GM19239 (cell line): ENCODE measurements around the gene ADAMTS8.

ENCODE experiments used
- DNase-seq: peaks from one replicate; pipeline ENCODE4 v3.0.0; 2011; ENCODE audit warnings: low spot score; ENCODE audit not compliant: insufficient read length
- FAIRE-seq: peaks from 2 replicates; lab custom pipeline; 2011; peaks lifted over from hg19 to GRCh38; lab: Jason Lieb, UNC

Gene ADAMTS8

DNA sequence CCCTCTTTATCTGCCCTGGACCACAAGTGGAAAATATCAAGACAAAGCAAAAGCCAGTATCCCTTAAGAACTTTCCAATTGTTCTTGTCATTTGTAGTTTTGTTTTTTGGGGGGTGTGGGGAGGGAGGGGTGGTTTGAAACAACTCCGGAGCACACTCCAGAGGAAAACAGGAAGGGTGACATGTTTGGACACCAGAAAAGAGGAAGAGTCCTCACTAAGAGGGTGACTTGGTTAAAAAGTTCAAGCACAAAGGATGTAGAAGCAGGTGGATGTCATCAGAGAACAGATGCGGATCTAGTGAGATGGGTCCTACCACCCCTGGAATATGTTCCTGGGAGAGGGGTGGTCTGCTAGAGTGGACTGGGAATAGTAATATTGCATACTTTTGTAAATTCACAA lies 25.8 kb downstream of the ADAMTS8 start:
- no peak for DNase-seq
- FAIRE-seq = no peak

DNA sequence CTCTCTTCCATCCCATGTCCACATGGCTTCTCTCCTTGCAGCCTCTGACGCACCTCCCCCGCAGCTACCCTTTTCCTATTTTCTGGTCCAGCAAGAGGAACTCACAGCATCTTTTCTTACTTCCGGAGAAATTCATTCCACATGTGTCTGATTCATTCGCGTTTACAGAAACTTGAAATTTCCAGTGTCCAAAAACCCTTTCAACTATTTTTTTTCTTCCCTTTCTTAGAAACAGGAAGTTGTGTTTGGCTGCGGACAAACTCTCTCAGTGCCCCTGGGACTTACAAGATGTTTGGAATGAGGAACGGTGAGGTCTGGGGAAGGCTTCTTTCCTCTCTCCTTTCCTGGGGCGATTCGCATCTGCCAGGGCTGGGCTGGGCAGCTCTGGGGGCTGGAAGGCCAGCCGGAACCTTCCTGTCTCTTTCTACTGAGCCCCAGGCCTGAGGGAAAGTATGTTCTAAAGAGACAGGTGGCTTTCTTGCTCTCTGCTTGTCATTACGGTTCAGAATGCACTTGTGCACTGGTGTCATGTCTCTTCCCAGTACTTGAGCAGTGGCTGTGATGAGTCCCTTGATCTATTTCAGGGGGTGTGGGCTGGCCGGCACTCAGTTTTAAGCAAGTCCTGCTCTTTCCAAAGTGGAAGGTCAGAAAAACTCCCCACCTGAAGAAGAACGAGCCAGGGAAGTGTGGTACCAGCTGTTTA lies 27.5 kb downstream of the ADAMTS8 start:
- FAIRE-seq (no peak), DNase-seq (no peak)

DNA sequence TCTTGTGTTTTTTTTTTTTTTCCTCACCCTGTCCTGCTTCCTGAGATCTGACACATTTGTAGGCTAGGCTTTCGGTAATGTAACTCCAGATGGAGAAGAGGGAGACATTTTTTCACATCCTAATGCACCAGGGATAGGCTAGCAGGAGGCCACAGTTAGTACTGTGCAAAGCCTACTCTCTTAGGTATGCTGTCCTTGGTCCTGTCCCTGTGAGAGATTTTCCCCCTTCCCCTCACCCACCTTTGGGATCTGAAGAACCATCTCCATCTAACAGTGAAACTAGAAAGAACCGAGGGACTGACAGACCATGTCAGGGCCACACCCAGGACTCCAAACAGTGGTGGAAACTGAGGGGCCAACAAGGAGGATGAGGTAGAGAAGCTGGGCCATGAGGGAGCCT lies 29.2 kb downstream of the ADAMTS8 start:
- FAIRE-seq (no peak), DNase-seq (no peak)

DNA sequence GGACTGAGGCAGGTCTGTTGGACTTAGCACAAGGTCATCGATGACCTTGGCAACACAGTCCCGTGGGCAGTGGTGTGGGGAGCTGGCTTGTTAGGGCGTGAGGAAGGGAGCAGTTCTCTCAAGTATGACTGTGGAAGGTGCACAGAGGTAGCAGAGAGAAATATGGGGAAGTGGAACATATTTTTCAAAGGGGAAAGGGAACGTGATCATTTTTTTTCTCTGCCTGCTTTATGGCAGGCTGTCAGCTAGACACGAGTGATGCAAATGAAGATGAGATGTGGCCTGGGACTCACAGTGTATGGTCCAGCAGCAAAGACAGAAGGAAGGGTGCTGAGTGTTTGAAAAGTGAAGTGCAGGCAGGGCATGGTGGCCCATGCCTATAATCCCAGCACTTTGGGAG lies 30.6 kb downstream of the ADAMTS8 start:
- FAIRE-seq (no peak), DNase-seq (no peak)

DNA sequence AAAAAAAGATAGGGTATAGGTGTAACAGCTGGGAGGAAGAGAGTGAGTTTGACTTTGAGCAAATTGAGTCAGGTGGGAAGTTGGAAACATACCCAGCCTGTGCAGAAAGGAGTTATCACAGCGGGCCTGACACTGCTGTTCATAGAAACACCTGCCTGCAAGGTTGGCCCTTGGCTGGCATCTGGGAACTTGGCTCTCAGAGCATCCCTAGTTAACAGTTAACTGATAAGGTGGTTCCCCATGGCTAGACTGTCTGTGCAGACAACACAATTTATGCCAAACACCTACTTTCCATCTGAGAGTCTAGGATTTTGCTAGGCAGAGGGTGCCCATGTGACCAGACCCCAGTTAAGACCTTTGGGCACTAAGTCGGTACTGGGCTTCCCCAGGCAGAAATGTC lies 31.4 kb downstream of the ADAMTS8 start:
- no peak for FAIRE-seq
- no peak for DNase-seq

DNA sequence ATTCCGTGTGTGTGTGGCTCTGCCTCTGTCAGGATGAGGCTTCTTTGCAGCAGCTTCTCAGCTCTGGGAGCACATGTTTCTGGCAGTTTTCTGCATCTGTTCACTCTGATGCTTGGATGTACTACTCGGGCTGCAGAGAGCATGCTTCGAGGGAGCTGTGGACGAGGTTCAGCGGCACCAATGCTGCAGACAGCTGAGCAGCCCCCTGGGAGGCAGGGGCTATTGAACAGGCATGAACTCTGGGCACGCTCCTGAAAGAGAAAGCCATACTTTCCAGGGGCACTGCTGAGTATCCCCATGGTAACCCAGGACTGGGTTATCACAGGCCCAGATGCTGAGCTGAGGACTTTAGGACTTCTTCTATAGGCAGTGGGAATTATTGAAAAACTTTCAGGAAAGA lies 33.8 kb downstream of the ADAMTS8 start:
- DNase-seq = no peak
- FAIRE-seq = no peak

DNA sequence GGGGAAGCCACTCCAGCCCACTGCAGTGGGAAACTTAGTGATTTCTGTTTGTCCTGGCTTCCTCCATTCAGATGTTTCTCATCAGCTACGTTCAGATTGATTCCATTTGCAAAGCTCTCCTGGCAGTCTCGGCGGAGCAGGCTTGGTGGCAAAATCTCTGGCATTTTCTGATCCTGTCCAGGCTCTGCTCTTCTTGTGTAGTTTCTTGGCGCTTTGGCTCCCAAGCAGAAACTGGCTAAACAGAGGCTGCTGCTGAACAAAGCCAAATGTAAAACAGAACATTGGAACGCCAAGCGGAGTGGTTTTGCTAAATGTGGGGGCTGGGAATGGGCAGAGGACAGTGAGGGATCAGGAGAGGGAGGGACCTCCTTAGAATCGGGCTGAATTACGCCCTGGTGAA lies 36.7 kb downstream of the ADAMTS8 start:
- no peak for DNase-seq
- FAIRE-seq = no peak

DNA sequence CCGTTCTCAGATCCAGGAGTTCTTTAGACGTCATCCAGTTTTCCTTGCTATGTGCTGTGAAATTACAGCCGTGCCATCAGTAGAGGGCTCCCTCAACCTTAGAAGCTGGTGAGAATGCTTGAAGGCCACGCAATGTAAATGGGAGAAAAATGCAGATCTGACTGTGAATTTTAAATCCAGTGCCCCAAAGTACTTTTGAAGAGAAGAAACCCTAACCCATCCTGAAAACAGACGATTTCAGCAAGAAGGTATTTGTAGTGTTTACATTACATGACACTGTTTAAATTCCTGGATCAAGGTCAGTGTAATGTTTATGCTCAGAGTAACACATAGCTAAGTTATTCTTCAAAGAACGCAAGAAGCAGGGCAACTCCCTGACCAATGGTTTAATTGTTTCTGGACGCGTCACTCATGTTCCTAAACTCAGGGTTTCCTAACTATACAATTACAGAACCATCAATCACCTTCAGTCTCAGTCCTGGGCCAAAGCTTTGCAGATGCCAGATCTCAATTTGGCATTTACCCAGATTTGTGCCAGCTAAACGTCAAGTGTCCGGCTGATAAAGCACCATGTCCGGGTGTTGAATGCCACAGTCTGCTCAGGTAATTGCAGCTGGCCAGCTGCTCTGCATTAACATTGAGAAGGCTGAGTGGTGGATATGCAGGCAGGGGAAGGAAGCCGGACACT lies 38.2 kb downstream of the ADAMTS8 start:
- FAIRE-seq (no peak), DNase-seq (no peak)

DNA sequence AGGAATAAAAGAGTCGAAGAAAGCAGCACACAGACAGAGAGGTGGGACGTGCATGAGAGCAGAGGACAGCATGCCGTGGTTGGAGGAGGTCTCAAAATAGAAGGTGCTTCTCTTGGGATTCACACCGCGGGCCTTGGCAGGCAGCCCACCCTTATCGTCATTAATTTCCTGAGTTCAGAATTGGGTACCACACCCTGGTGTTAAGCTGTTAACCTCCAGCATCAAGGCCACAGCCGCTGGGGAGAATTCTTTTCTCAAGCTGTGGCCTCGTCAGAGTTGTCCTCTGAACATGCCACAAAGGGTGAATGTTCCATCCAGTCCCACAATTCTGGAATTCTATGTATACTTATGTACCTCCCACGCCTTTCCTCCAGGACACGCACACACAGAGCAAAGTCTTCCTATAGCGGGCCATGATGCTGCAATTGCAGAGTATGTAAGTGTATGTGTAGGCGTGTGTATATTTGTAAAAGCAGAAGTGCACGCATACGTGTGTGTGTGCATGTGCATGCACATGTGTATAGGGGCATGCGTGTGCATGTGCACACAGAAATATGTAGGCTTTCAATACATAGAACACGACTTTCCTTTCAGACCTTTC lies 39.0 kb downstream of the ADAMTS8 start:
- DNase-seq (no peak), FAIRE-seq (no peak)

DNA sequence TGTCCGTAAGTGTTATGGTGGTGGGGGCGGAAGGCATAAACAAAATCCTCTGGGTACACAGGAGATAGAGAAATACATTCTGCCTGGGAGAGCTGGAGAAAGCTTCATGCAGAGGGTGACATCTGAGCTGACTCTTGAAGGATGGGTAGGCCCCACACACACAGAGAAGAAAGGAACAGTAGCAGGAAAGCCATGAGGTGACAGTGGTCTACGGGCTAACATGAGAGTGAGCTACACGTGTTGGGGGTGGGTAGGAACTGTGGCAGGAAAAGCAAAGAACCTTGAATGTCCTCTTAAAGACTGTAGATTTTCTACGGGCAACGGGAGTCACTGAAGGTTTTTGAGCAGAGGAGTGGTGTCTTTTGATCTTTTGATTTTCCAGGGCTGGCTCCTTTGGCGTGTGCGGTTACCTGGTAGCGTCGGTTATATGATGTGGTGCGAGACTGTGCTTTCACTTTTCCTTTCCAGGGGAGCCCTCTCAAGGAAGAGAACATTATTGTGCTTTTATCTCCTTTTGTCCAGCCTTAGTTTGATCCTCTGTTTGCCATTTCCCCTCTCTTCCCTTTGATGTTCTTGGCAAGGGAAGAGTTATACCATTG lies 39.7 kb downstream of the ADAMTS8 start:
- FAIRE-seq = no peak
- no peak for DNase-seq

DNA sequence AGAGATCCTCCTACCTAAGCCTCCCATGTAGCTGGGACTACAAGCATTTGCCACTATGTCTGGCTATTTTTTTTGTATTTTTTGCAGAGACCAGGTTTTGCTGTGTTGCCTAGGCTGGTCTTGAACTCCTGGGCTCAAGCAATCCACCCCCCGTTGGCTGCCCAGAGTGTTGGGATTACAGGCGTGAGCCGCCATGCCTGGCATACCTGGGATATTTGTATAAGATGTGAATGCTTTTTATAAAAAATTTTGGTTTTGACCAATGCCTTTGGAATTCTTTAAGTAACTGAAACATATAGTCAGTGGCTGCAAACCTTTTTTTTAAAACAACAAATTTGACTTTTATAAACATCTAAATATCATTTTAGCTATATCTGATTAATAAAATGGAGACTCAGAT lies 42.4 kb downstream of the ADAMTS8 start:
- DNase-seq = no peak
- no peak for FAIRE-seq

DNA sequence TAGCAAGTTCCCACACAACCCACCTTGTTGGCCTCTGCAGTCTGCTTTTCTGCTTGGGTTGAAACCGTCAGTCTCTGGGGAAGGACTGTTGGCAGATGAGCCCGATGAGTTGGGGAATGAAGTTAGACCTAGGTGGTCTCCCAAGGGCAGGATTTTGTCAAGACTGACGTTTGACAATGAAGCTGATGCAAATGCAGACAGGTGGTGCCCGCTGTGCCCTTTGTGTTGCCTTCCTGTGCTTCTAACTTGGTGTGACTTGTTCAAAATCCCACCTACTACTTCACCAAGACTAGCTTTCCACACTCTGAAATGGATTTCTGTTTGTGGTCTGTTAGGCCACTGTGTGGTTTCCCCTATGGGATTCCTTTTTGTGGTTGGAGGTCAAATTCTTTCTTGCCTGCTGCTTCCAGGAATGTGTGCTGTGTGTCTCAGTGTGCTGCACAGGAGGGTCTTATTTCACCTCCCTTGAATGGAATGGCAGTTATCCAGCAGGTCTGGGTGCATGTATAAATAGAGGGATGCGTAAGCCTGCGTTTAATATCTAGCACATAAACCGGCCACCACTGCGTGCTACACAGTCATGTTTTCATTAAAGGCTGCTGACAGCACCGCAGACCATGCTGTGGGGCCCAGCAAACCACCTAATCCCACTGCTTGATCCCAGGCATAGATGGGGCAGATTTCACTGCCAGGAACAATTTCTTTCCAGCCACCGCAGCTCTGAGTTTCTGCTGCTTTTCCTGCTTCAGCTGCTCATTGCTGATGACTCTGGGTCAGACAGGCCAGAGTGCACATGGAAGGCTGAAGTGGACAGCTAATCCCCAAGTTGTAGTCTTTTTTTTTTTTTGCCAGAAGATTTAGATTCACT lies 44.8 kb downstream of the ADAMTS8 start:
- FAIRE-seq (no peak), DNase-seq (no peak)

DNA sequence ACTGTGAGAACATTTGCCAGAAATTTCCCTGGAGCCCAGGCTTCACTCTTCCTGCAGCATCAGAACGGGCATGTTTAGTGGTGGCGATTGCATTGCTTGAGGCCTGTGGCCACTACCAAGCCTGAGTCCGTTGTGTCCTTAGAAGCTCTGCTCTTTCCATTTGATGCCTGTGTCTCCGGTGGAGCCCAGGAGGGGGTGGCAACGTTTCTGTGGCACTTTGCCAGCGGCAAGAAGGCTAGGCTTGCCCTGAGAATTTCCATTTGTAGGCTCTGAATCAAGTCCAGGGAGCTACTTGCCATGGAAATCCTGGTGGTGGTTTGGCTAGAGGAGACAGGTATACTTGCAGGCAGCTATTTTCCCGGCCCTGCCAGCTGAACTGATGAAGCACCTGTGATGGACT lies 47.1 kb downstream of the ADAMTS8 start:
- DNase-seq (no peak), FAIRE-seq (no peak)

DNA sequence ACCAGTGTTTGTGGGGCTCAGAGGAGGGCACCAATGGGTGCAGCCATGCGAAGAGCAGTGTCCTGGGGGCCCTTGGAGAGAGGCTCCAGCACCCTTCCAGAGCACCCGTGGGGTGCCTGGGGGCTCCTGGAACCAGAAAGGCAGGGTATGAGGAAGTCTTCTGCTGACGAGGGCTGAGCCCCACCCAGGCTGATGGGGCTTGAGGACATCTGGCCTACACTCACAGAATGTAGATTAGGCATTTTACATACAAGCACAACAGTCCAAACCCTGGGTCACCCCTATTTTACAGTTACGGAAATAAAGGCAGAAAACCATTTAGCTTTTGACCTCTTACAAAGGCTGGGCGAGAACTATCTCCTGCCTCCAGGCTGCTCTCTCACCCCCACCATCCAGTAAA lies 47.6 kb downstream of the ADAMTS8 start:
- no peak for DNase-seq
- no peak for FAIRE-seq

DNA sequence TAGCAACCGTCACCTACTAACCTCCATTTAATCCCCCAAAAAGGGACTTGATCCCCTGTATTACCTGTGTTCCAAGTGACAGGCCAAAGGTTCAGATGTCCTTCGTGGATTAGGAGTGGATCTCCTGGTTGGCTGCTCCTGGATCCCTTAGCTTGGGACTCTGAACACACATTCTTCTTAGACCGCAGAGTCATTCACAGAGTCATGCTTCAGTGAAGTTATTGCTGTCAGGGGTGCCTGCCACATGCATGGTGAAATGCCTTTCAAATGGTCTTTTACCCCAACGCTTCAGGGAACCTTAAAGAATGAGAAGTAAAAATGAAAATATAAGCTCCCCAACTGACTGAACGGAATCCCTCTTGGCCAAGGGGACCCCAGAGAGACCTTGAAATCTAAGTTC lies 49.1 kb downstream of the ADAMTS8 start:
- DNase-seq (no peak), FAIRE-seq (no peak)

DNA sequence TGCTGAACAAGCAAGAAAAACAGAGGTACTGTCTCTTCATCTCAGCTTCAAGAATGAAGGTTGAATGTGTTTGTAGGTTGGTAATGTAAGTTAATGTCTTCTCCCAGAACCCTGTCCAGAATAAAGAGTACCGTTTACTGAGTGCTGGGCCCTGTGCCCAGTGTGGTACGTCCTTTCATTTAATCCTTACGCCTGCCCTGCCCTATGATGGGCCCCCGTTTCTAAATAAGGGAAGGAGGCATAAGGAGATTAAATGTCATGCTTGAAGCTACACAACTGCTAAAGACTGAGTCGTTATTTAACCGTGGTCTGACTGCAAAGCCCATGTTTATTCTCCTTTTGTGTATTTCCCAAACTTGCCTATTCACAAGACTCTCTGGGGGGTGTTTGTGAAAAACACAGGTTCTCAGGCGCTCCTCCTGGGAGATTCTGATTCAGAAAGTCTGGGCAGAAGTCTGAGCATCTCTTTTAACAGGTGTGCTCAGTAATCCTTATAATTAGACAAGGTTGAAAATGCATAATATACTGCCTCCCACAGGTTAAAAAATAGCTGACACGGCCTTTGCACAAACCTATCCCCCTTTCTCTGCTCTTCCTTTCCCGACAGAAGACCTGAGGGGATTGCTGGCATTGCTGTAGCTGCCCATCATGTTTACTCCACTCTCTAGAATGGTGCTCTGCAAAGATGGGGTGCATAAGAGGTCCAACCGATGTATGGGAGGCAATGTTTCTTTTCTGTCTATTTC lies 57.4 kb downstream of the ADAMTS8 start:
- FAIRE-seq = no peak
- DNase-seq = no peak

DNA sequence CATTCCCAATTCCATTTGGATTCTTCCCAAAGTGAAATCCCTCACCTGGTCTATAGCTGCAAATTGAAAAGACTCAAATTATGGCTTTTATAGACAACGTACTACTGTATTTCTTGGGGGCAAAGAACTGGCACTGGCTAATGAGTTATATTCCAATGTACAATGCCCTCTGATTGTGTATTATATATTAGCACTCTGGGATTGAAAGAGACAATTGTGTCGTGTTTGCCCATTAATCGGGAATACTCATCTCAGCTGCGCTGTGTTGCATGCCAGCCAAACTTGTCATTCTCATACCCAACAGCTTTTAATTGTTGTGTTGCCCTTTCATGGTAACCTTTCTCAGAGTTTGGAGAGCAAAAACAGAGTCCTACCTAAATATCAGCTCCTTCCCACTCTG lies 58.7 kb downstream of the ADAMTS8 start:
- no peak for DNase-seq

DNA sequence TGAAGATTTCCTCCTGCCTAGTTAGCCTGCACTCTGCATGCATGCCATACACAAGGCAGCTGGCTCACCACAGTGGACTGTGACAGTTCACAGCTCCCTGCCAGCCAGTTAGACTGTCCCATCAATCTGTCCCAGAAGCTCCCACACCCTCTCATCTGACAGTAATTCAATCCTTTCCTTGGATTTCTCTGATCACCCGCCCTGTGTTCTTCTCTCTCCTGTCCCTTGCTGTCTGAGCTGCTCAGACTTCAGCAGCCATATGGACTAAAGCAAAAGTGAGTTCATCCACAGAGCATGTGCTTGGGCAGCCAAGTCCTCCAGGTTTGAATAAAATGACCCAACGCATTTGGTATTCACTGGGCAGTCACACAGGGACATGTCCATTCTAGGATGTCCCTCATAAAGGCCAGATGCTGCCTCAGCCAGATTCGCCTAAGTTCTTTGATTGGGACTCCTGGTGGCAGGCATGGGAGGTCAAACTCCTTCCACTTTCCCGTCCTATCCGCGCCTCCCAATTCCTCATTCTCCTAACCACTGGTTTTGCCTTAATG lies 59.2 kb downstream of the ADAMTS8 start:
- no peak for DNase-seq
- FAIRE-seq = no peak

More for the DNA sequence above, 58.7 kb downstream of the ADAMTS8 start:
- no peak for FAIRE-seq

DNA sequence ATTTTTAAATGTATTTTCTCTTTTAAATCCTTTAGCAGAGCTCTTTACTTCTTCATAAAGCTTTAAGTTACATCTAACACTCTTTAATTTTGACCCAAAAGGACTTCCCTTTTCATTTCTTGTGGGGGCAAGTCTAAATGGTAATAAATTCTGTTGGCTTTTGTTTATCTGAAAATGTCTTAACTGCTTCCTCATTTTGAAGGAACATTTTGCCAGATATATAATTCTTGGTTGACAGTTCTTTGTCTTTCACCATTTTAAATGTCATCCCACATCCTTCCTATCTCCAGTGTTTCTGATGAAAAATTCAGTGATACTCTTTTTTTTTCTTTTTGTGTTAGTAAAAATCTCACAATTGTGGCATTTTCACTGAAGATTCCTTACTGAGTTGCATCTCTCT lies 69.0 kb downstream of the ADAMTS8 start:
- FAIRE-seq = no peak
- no peak for DNase-seq
